Smooth muscle cell (in vitro differentiated cells): Measurements from ENCODE around the gene RNF167. TPM values are rescaled to one million over a fixed set of nuclear protein-coding genes. Genes with fewer than 3 reads are reported as not detected.
A peak's percentile ranks its signal among the peaks of the same experiment; 100 is the strongest.

Source experiments
- DNase-seq: peaks from one replicate; lab custom pipeline; 2025; ENCODE audit not compliant: unreplicated experiment; lab: John Stamatoyannopoulos, UW
- H2AFZ ChIP-seq: fragments of 200-600 bp; sonication (generic); 2 replicates; pipeline ENCODE4 v1.6.0; 2016; ENCODE audit warnings: antibody characterized with exemption, low read depth, mild to moderate bottlenecking
- H3F3A ChIP-seq: fragments of 200-600 bp; sonication (generic); 2 replicates; pipeline ENCODE4 v1.6.0; 2017; ENCODE audit warnings: antibody characterized with exemption, low read depth
- H3K27ac ChIP-seq: fragments of 200-600 bp; sonication (generic); 2 replicates; pipeline ENCODE4 v1.5.1; 2016; ENCODE audit warnings: low read depth, mild to moderate bottlenecking
- H3K27me3 ChIP-seq: fragments of 200-600 bp; sonication (generic); 2 replicates; pipeline ENCODE4 v1.6.1; 2016; ENCODE audit warnings: low read depth, mild to moderate bottlenecking
- H3K36me3 ChIP-seq: fragments of 200-600 bp; sonication (generic); 2 replicates; pipeline ENCODE4 v1.5.1; 2016; ENCODE audit warnings: low read depth
- H3K4me1 ChIP-seq: fragments of 200-600 bp; sonication (generic); 2 replicates; pipeline ENCODE4 v1.5.1; 2016; ENCODE audit warnings: low read depth
- H3K4me2 ChIP-seq: fragments of 200-600 bp; sonication (generic); 2 replicates; pipeline ENCODE4 v1.6.0; 2016; ENCODE audit warnings: mild to moderate bottlenecking
- H3K4me3 ChIP-seq: fragments of 200-600 bp; sonication (generic); 2 replicates; pipeline ENCODE4 v1.5.1; 2016; ENCODE audit warnings: mild to moderate bottlenecking
- H3K79me2 ChIP-seq: fragments of 200-600 bp; sonication (generic); 2 replicates; pipeline ENCODE4 v1.6.0; 2016; ENCODE audit warnings: low read depth, mild to moderate bottlenecking
- H3K9ac ChIP-seq: fragments of 200-600 bp; sonication (generic); 2 replicates; pipeline ENCODE4 v1.6.0; 2016; ENCODE audit warnings: low read depth
- H3K9me3 ChIP-seq: fragments of 200-600 bp; sonication (generic); replicated peaks from 2 replicates; pipeline ENCODE4 v1.5.1; 2016; ENCODE audit warnings: low read depth
- H4K20me1 ChIP-seq: fragments of 200-600 bp; sonication (generic); 2 replicates; pipeline ENCODE4 v1.6.0; 2016; ENCODE audit warnings: low read depth
- WGBS: methylation state at CpG from one replicate; pipeline ENCODE4 v1.1.7; 2016; ENCODE audit warnings: low lambda C conversion rate; 5-methylcytosine and 5-hydroxymethylcytosine counted together
- microRNA-seq: library from miRNA; unstranded; fragments of <30 nt; microRNA quantifications from one replicate; pipeline ENCODE4, GENCODE V29; 2016; ENCODE audit warnings: borderline number of aligned reads
- polyA plus RNA-seq: library from polyadenylated mRNA; unstranded; fragments of >200 nt; fragmentation: Nextera tagmentation; extraction: Ambion mirVana; gene quantifications from 2 replicates; pipeline ENCODE4 v1.2.1, GENCODE V29; 2016
- small RNA-seq: library from RNA; depleted of rRNA; stranded (forward); fragments of <200 nt; gene quantifications from one replicate; pipeline ENCODE3, GENCODE V24; 2014
- total RNA-seq: library from RNA; depleted of rRNA; stranded (reverse); fragments of >200 nt; gene quantifications from 2 replicates; pipeline ENCODE4 v1.2.3, GENCODE V29; 2014
- TF ChIP-seq, protein P1 (sequence below): fragments of 200-600 bp; sonication (generic); IDR thresholded peaks from 2 replicates; pipeline ENCODE4 v1.5.1; 2017; ENCODE audit warnings: borderline replicate concordance, mild to moderate bottlenecking, antibody characterized with exemption; ENCODE audit not compliant: insufficient read depth, poor library complexity, severe bottlenecking

RNF167 gene
- total and polyA plus RNA-seq, 2 experiments from 2014 or later = 39.6 to 59.4 TPM

DNA sequence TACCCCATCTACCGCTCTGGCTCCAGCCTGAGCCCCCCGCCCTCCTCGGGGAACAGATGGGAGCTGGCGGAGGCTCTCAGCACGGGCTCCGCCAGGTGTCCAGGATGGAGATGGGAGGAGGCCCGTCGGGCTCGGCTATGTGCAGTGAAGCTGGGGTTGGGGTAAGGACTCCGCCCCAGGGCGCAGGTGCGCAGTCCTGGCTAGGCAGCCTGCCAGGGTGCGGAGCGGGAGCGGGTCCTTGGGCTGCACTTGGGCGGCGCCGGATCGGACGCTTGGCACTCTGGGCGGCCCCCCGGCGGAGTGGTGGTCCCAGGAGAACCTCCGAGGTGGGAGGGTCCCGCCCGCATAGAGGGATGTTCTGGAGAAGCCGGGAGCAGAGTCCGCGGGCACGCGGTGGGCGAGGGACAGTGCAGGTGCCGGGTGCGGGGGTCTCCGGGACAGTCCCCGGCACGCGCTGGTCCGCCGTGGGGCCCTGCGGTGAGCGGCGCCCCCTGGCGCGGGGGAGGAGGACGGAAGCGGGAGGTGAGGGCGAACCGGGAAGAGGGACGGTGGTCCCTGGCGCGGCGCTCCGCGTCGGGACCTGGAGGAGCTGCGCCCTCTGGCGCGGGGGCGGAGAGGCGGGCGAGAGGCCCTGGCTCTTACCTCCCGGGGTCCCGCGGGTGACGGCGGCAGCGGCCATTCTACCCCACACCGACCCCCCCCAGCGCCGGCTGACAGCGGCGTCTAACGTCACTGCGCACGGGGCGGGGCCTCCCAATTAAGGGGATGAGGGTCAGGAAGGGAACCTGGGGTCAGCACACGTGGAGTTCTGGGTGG lies 47.1 kb downstream of the RNF167 start, which contains the start of gene CAMTA2:
TSS of gene CAMTA2 (minus strand) at position 725 of the 816 bp plus-strand sequence. CDS start 1,453 bp downstream, outside the sequence.
- 4% methylated on average over 45 of the region's 78 CpGs for WGBS
- Histone ChIP-seq H2AFZ (peak within 1 kb of the TSS; percentile 97), H4K20me1 (no peaks in the 10 kb centered on the region), H3K27me3 (no peaks in the 10 kb centered on the region), H3K4me2 (peak within 1 kb of the TSS; percentile 89), H3K4me3 (peak within 1 kb of the TSS; percentile 91), H3F3A (no peaks in the 10 kb centered on the region), H3K9ac (peak within 1 kb of the TSS; percentile 79), H3K27ac (peak within 1 kb of the TSS; percentile 68), H3K4me1 (peaks cover 8% of the 10 kb centered on the region), H3K79me2 (no peaks in the 10 kb centered on the region), H3K36me3 (no peaks in the 10 kb centered on the region), H3K9me3 (no peaks in the 10 kb centered on the region)
- TF ChIP-seq, protein P1, sequence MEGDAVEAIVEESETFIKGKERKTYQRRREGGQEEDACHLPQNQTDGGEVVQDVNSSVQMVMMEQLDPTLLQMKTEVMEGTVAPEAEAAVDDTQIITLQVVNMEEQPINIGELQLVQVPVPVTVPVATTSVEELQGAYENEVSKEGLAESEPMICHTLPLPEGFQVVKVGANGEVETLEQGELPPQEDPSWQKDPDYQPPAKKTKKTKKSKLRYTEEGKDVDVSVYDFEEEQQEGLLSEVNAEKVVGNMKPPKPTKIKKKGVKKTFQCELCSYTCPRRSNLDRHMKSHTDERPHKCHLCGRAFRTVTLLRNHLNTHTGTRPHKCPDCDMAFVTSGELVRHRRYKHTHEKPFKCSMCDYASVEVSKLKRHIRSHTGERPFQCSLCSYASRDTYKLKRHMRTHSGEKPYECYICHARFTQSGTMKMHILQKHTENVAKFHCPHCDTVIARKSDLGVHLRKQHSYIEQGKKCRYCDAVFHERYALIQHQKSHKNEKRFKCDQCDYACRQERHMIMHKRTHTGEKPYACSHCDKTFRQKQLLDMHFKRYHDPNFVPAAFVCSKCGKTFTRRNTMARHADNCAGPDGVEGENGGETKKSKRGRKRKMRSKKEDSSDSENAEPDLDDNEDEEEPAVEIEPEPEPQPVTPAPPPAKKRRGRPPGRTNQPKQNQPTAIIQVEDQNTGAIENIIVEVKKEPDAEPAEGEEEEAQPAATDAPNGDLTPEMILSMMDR = peak; percentile 57
- DNase-seq = peak; percentile 50

- Histone ChIP-seq H3K36me3 (no peaks in the 10 kb centered on the region), H4K20me1 (no peaks in the 10 kb centered on the region), H3F3A (no peaks in the 10 kb centered on the region), H2AFZ (peak overlapping the region; percentile 97), H3K4me1 (peaks cover 8% of the 10 kb centered on the region), H3K4me3 (peak overlapping the region; percentile 91), H3K4me2 (peak overlapping the region; percentile 89), H3K9ac (peak overlapping the region; percentile 79), H3K27ac (peak overlapping the region; percentile 68), H3K79me2 (no peaks in the 10 kb centered on the region), H3K27me3 (no peaks in the 10 kb centered on the region), H3K9me3 (no peaks in the 10 kb centered on the region)
- 19% methylated on average over 27 of the region's 30 CpGs for WGBS
- DNase-seq = no peak
- TF ChIP-seq, protein P1 = no peak
Measured at GRCh38 chr17:4987767-4988567, 47.9 kb downstream of the RNF167 start.

- no peak for DNase-seq
- H3K9me3 ChIP-seq = no peaks in the 10 kb centered on the region
- no peak overlapping the region for H3K27ac ChIP-seq
- TF ChIP-seq, protein P1 = no peak
- H3K36me3 ChIP-seq = no peaks in the 10 kb centered on the region
- H2AFZ ChIP-seq = no peak overlapping the region
- H3K4me3 ChIP-seq = no peak overlapping the region
- H3K27me3 ChIP-seq = no peaks in the 10 kb centered on the region
- no peaks in the 10 kb centered on the region for H3F3A ChIP-seq
- peaks cover 12% of the 10 kb centered on the region for H3K79me2 ChIP-seq
- no peak overlapping the region for H3K9ac ChIP-seq
- H4K20me1 ChIP-seq = peaks cover 6% of the 10 kb centered on the region
- 92% methylated on average over 6 of the region's 6 CpGs for WGBS
- no peak overlapping the region for H3K4me2 ChIP-seq
- H3K4me1 ChIP-seq = peaks cover 11% of the 10 kb centered on the region
Measured at GRCh38 chr17:4994081-4994595, 54.1 kb downstream of the RNF167 start.

Small RNA genes lying within 50 kb of the gene (microRNA-seq; reads per million reads assigned to microRNA genes)
- gene MIR6864 (not detected), gene MIR6865 (not detected)

Small RNA genes lying within 50 kb of the gene (small RNA-seq; reads per million reads assigned to genes)
- gene MIR6864 = 0.11 reads per million
- 0.16 reads per million for gene MIR6865

Other genes with a start within 250 kb of the RNF167 start
- 11.6 and 32.0 TPM in 2 replicates for gene PELP1, start 236.1 kb upstream of the RNF167 start, total RNA-seq
- 31.1 and 33.6 TPM in 2 replicates for gene PELP1, start 236.1 kb upstream of the RNF167 start, polyA plus RNA-seq
- 1.1 and 4.0 TPM in 2 replicates for gene ARRB2, start 229.6 kb upstream of the RNF167 start, total RNA-seq
- gene ARRB2, start 229.6 kb upstream of the RNF167 start, polyA plus RNA-seq = 6.6 and 7.6 TPM in 2 replicates
- gene MED11, start 208.8 kb upstream of the RNF167 start, total RNA-seq = 10.9 and 25.0 TPM in 2 replicates
- gene MED11, start 208.8 kb upstream of the RNF167 start, polyA plus RNA-seq = 20.4 and 34.1 TPM in 2 replicates
- not detected in 2 replicates for gene ZMYND15, start 200.4 kb upstream of the RNF167 start, total RNA-seq
- gene ZMYND15, start 200.4 kb upstream of the RNF167 start, polyA plus RNA-seq = 0.54 TPM in 1 of 2 replicates, not detected in the other
- 2.4 and 3.2 TPM in 2 replicates for gene CXCL16, start 200.3 kb upstream of the RNF167 start, total RNA-seq
- 2.3 and 9.2 TPM in 2 replicates for gene CXCL16, start 200.3 kb upstream of the RNF167 start, polyA plus RNA-seq
- gene TM4SF5, start 168.4 kb upstream of the RNF167 start, total RNA-seq = not detected in 2 replicates
- not detected in 2 replicates for gene TM4SF5, start 168.4 kb upstream of the RNF167 start, polyA plus RNA-seq
- gene VMO1, start 153.9 kb upstream of the RNF167 start, total RNA-seq = not detected in 2 replicates
- 0.44 and 0.94 TPM in 2 replicates for gene VMO1, start 153.9 kb upstream of the RNF167 start, polyA plus RNA-seq
- gene GLTPD2, start 151.3 kb upstream of the RNF167 start, total RNA-seq = not detected in 2 replicates
- 0.82 and 0.89 TPM in 2 replicates for gene GLTPD2, start 151.3 kb upstream of the RNF167 start, polyA plus RNA-seq
- gene PSMB6, start 144.1 kb upstream of the RNF167 start, total RNA-seq = 139 and 162 TPM in 2 replicates
- gene PSMB6, start 144.1 kb upstream of the RNF167 start, polyA plus RNA-seq = 434 and 438 TPM in 2 replicates
- 19.9 and 20.3 TPM in 2 replicates for gene PLD2, start 133.1 kb upstream of the RNF167 start, total RNA-seq
- gene PLD2, start 133.1 kb upstream of the RNF167 start, polyA plus RNA-seq = 9.9 and 26.4 TPM in 2 replicates
- 25.3 and 26.6 TPM in 2 replicates for gene MINK1, start 106.9 kb upstream of the RNF167 start, total RNA-seq
- 26.8 and 40.3 TPM in 2 replicates for gene MINK1, start 106.9 kb upstream of the RNF167 start, polyA plus RNA-seq
- 5.0 and 9.9 TPM in 2 replicates for gene C17orf107, start 40.7 kb upstream of the RNF167 start, total RNA-seq
- gene C17orf107, start 40.7 kb upstream of the RNF167 start, polyA plus RNA-seq = 10.7 and 14.1 TPM in 2 replicates
- 1.7 and 4.3 TPM in 2 replicates for gene CHRNE, start 37.2 kb upstream of the RNF167 start, total RNA-seq
- gene CHRNE, start 37.2 kb upstream of the RNF167 start, polyA plus RNA-seq = 0.83 and 2.7 TPM in 2 replicates
- not detected in 2 replicates for gene GP1BA, start 8.0 kb upstream of the RNF167 start, total RNA-seq
- 0.07 and 0.41 TPM in 2 replicates for gene GP1BA, start 8.0 kb upstream of the RNF167 start, polyA plus RNA-seq
- 29.9 and 39.3 TPM in 2 replicates for gene SLC25A11, start 222 bp upstream of the RNF167 start, total RNA-seq
- 64.9 and 67.5 TPM in 2 replicates for gene SLC25A11, start 222 bp upstream of the RNF167 start, polyA plus RNA-seq
- 681 and 838 TPM in 2 replicates for gene PFN1, start 8.3 kb downstream of the RNF167 start, total RNA-seq
- 1,482 and 1,485 TPM in 2 replicates for gene PFN1, start 8.3 kb downstream of the RNF167 start, polyA plus RNA-seq
- gene ENO3, start 10.9 kb downstream of the RNF167 start, total RNA-seq = 2.4 and 5.9 TPM in 2 replicates
- 13.1 and 14.5 TPM in 2 replicates for gene ENO3, start 10.9 kb downstream of the RNF167 start, polyA plus RNA-seq
- 59.8 and 70.7 TPM in 2 replicates for gene SPAG7, start 27.5 kb downstream of the RNF167 start, total RNA-seq
- 187 and 192 TPM in 2 replicates for gene SPAG7, start 27.5 kb downstream of the RNF167 start, polyA plus RNA-seq
- 5.1 and 11.8 TPM in 2 replicates for gene CAMTA2, start 47.4 kb downstream of the RNF167 start, total RNA-seq
- 26.2 and 33.0 TPM in 2 replicates for gene CAMTA2, start 47.4 kb downstream of the RNF167 start, polyA plus RNA-seq
- 0.36 TPM in 1 of 2 replicates, not detected in the other for gene INCA1, start 57.3 kb downstream of the RNF167 start, total RNA-seq
- 1.4 TPM in 2 replicates for gene INCA1, start 57.3 kb downstream of the RNF167 start, polyA plus RNA-seq
- gene KIF1C, start 57.7 kb downstream of the RNF167 start, total RNA-seq = 20.9 and 22.3 TPM in 2 replicates
- gene KIF1C, start 57.7 kb downstream of the RNF167 start, polyA plus RNA-seq = 36.2 and 52.3 TPM in 2 replicates
- 0.31 and 1.7 TPM in 2 replicates for gene SLC52A1, start 95.2 kb downstream of the RNF167 start, total RNA-seq
- 0.21 and 0.31 TPM in 2 replicates for gene SLC52A1, start 95.2 kb downstream of the RNF167 start, polyA plus RNA-seq
- gene ZFP3, start 138.2 kb downstream of the RNF167 start, total RNA-seq = 0.22 and 0.27 TPM in 2 replicates
- 0.13 and 0.56 TPM in 2 replicates for gene ZFP3, start 138.2 kb downstream of the RNF167 start, polyA plus RNA-seq
- 11.2 and 12.5 TPM in 2 replicates for gene ZNF232, start 171.6 kb downstream of the RNF167 start, total RNA-seq
- gene ZNF232, start 171.6 kb downstream of the RNF167 start, polyA plus RNA-seq = 12.8 and 13.0 TPM in 2 replicates
- 0.09 TPM in 1 of 2 replicates, not detected in the other for gene USP6, start 175.8 kb downstream of the RNF167 start, total RNA-seq
- 0.08 and 0.09 TPM in 2 replicates for gene USP6, start 175.8 kb downstream of the RNF167 start, polyA plus RNA-seq